ENCODE data around the gene TBCD. TPM values are rescaled to one million over a fixed set of nuclear protein-coding genes. Genes with fewer than 3 reads are reported as not detected.
"Not testable (repeated sequence)": the region's sequence is repeated elsewhere in the genome, so short reads cannot be mapped to it uniquely, and the experiment has no call there.

Gene TBCD
- total RNA-seq, 2 donors from 2014 or later, result 38.9 to 74.8 TPM

- H3K4me3 ChIP-seq, result no peak overlapping the region
- TF ChIP-seq POLR2A (IDR thresholded peaks at IDR 0.05), result no peak
- TF ChIP-seq CTCF (IDR thresholded peaks at IDR 0.05), result no peak
- no peaks in the 10 kb centered on the region for H3K4me1 ChIP-seq
- no peaks in the 10 kb centered on the region for H3K27me3 ChIP-seq
- WGBS, 2 donors, result 91 to 92% methylated on average over 18 of the region's 18 CpGs
- intact Hi-C loops (cut with DNase I), result loop anchor here (10.0 kb wide), 1 partner anchor 131 kb away; no protein-coding TSS in a partner anchor
- H3K36me3 ChIP-seq (replicated peaks in 1 of 2; ENCODE audit: insufficient read depth in 1 of 2, low read depth in 2 of 2), result peaks cover 0 to 3% of the 10 kb centered on the region in 2 donors
- H3K9me3 ChIP-seq, result no peaks in the 10 kb centered on the region
- no peak overlapping the region for H3K27ac ChIP-seq
- DNase-seq (no peak), ATAC-seq (no peak)
Measured at GRCh38 chr17:82783498-82783897, 31.6 kb downstream of the TBCD start.

GRCh38 chr17:82785581-82785980 lies 33.7 kb downstream of the TBCD start:
- H3K4me1 ChIP-seq; H3K9me3 ChIP-seq; H3K27me3 ChIP-seq; H3K27ac ChIP-seq; DNase-seq; H3K4me3 ChIP-seq; ATAC-seq; H3K36me3 ChIP-seq (replicated peaks in 1 of 2; ENCODE audit: insufficient read depth in 1 of 2, low read depth in 2 of 2): not testable (repeated sequence)
- WGBS, 2 donors, result 87% methylated on average over 9 of the region's 16 CpGs; no CpG with 5 or more reads in 1 of the 2 donors
- intact Hi-C loops (cut with DNase I), result loop anchor here (10.0 kb wide), 1 partner anchor 129 kb away; no protein-coding TSS in a partner anchor

- intact Hi-C loops (cut with DNase I), result loop anchor here (10.0 kb wide), 1 partner anchor 128 kb away; no protein-coding TSS in a partner anchor
- no peak overlapping the region for H3K27ac ChIP-seq
- 93 to 95% methylated on average over 6 to 10 of the region's 10 CpGs for WGBS, 2 donors
- no peak for TF ChIP-seq POLR2A (IDR thresholded peaks at IDR 0.05)
- no peak for TF ChIP-seq CTCF (IDR thresholded peaks at IDR 0.05)
- H3K9me3 ChIP-seq, result no peaks in the 10 kb centered on the region
- no peaks in the 10 kb centered on the region for H3K27me3 ChIP-seq
- H3K4me1 ChIP-seq, result no peaks in the 10 kb centered on the region
- no peak overlapping the region for H3K4me3 ChIP-seq
- no peak for ATAC-seq
- DNase-seq, result no peak
- peaks cover 0 to 3% of the 10 kb centered on the region in 2 donors for H3K36me3 ChIP-seq (replicated peaks in 1 of 2; ENCODE audit: insufficient read depth in 1 of 2, low read depth in 2 of 2)
Measured at GRCh38 chr17:82786427-82786826, 34.6 kb downstream of the TBCD start.

GRCh38 chr17:82787081-82787848 lies 35.4 kb downstream of the TBCD start:
- H3K4me1 ChIP-seq, result no peaks in the 10 kb centered on the region
- H3K4me3 ChIP-seq, result no peak overlapping the region
- H3K27ac ChIP-seq, result no peak overlapping the region
- no peaks in the 10 kb centered on the region for H3K9me3 ChIP-seq
- ATAC-seq (no peak), DNase-seq (peak in 1 of 4 donors; percentile 16)
- peaks cover 0 to 3% of the 10 kb centered on the region in 2 donors for H3K36me3 ChIP-seq (replicated peaks in 1 of 2; ENCODE audit: insufficient read depth in 1 of 2, low read depth in 2 of 2)
- intact Hi-C loops (cut with DNase I), result loop anchor here (10.0 kb wide), 1 partner anchor 128 kb away; no protein-coding TSS in a partner anchor
- no peaks in the 10 kb centered on the region for H3K27me3 ChIP-seq
- WGBS, 2 donors, result 78 to 88% methylated on average over 21 to 27 of the region's 27 CpGs
- TF ChIP-seq POLR2A (IDR thresholded peaks at IDR 0.05) (no peak), CTCF (IDR thresholded peaks at IDR 0.05) (no peak)

DNA sequence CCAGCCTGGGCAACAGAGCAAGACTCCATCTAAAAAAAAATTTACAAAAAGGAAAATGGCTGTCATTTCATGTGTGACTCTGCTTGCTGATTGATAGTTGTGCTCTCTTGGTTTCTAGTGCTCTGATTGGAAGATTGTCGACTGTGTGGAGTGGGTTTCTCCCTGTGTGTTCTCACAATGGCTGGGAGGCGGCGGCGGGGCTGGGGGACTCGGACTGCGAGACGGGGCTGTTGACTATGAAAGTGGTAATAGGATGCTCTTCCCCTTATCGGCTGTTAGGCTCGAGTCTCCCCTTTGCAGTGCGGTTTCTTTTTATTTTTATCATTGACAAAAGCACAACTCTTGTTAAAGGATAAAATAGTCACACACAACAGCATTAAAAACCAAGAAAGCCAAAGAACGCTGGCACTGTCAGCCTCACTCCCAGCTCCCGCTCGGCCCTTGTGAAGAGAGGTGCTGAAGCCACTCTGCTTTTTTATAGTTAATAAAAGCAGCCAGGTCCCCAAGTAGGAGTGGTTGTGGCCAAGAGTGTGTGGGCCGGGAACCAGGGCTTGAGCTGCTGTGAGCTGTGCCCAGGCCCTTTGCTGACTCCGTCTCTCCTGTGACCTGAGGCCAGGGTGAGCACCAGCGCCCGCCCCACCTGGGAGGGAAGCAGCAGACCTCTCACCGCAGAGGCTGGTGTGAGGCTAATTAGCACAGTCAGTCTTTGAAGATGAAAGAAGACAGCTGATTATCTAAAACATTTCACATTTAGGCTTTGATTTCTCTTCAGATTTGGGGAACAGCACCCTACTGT lies 36.5 kb downstream of the TBCD start:
- TF ChIP-seq POLR2A (IDR thresholded peaks at IDR 0.05) (no peak), CTCF (IDR thresholded peaks at IDR 0.05) (no peak)
- intact Hi-C loops (cut with DNase I), result loop anchor here (10.0 kb wide), 1 partner anchor 126 kb away; no protein-coding TSS in a partner anchor
- WGBS, 2 donors, result 88 to 91% methylated on average over 16 to 18 of the region's 18 CpGs
- Histone ChIP-seq H3K9me3 (no peaks in the 10 kb centered on the region), H3K27ac (no peak overlapping the region), H3K27me3 (no peaks in the 10 kb centered on the region), H3K4me3 (no peak overlapping the region), H3K4me1 (no peaks in the 10 kb centered on the region), H3K36me3 (replicated peaks in 1 of 2; ENCODE audit: insufficient read depth in 1 of 2, low read depth in 2 of 2) (peaks cover 0 to 1% of the 10 kb centered on the region in 2 donors)
- ATAC-seq (no peak), DNase-seq (no peak)
